GM12873 (cell line): ENCODE data around the gene KLF14.

Source experiments
- TF ChIP-seq, protein P1 (sequence below): IDR thresholded peaks from 2 replicates; pipeline ENCODE4 v1.5.1; 2012; ENCODE audit warnings: low read depth, mild to moderate bottlenecking, moderate library complexity, low read length, control low read depth; ENCODE audit not compliant: insufficient read depth; ENCODE audit errors: missing control alignments

KLF14 gene

DNA sequence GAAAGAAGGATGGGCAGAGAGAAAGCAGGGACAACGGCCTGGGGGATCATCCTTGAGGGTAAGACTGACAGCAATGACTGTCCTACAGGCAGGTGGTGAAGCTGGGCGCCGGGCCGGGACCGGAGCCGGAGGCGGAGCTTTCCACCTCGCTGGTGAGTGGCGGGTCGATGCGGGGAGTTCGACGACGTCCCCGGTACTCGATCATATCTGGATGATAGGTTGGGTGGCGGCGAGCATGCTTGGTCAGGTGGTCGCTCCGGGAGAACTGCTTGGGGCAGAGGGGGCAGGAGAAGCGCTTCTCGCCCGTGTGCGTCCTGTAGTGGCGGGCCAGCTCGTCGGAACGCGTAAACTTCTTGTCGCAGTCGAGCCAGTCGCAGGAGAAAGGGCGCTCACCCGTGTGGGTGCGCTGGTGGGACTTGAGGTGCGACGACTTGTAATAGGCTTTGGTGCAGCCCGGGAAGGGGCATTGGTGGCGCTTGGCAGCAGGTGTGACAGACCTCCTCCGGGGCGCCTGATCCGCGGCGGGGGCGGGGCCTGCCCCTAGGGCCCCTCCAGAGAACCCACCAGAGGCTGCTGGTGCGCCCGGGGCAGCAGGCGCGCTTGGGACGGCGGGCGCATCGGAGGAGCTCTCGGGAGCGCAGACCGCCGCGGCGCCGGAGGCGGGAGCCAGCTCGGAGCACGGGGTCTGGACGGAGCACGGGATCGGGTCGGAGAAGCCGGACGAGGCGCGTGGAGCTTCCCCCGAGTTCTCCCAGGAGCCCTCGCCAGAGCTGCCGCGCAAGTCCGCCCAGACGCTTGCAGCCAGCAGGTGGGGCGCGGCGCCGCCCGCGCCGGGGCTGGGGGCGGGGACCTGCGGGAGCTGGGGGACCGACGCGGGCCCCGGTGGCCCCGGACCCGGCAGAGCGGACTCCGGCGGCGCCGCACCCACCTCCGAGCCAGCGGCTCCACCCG lies 752 bp downstream of the KLF14 start:
- TF ChIP-seq, protein P1, sequence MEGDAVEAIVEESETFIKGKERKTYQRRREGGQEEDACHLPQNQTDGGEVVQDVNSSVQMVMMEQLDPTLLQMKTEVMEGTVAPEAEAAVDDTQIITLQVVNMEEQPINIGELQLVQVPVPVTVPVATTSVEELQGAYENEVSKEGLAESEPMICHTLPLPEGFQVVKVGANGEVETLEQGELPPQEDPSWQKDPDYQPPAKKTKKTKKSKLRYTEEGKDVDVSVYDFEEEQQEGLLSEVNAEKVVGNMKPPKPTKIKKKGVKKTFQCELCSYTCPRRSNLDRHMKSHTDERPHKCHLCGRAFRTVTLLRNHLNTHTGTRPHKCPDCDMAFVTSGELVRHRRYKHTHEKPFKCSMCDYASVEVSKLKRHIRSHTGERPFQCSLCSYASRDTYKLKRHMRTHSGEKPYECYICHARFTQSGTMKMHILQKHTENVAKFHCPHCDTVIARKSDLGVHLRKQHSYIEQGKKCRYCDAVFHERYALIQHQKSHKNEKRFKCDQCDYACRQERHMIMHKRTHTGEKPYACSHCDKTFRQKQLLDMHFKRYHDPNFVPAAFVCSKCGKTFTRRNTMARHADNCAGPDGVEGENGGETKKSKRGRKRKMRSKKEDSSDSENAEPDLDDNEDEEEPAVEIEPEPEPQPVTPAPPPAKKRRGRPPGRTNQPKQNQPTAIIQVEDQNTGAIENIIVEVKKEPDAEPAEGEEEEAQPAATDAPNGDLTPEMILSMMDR = no peak

DNA sequence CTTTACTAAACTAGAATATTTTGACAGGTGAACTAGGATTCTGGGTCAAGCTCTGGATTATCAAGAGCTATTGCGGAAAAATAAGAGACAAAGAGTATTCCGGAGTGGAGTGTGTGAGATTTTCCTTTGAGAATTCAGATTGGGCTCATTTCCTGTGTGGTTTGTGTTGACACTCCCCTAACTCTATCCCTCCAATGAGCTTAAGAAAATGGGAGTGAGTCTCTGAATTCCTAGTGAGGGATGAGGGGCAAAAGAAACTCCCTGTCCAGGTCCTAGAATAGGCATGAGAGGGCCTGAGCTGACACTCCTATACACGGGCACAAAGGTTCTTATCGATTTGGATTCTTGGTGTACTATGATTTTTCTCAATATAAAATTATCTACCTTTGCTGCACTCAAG lies 10.2 kb downstream of the KLF14 start:
- TF ChIP-seq, protein P1 = no peak

DNA sequence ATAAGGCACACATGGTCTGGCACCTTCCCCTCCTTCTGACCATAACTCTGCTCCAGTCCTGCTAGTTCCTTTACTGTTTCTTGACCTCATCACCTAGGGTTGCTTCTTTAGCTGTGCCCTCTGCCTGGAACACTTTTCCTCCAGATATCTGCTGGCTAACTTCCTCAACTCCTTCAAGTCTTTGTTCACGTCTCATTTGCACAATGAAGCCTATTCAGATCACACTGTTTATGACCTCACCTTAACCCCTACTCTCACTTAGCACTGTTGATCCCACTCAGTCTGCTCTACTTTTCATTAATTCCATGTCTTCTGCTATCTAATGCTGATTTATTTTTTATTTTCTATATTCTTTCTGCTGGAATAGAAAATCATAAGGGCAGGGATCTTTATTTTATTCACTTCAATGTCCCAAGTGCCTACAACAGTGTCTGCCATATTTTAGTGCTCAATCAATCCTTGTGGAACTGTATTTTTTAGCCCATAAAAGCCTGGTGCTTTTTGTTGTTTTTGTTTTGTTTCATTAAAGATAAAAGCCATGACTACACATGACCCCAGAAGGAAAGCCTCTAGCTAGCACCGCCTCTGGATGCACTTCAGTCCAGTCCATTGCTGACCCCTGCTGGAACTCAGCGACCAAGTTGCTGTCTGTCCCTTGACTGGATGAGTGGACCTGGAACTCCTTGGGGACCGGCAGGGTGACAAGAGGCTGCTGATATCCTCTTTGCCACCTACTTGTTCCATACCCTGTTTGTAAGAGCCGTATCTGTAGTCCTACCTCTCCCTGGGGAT lies 12.3 kb downstream of the KLF14 start:
- TF ChIP-seq, protein P1 = peak; percentile 47

DNA sequence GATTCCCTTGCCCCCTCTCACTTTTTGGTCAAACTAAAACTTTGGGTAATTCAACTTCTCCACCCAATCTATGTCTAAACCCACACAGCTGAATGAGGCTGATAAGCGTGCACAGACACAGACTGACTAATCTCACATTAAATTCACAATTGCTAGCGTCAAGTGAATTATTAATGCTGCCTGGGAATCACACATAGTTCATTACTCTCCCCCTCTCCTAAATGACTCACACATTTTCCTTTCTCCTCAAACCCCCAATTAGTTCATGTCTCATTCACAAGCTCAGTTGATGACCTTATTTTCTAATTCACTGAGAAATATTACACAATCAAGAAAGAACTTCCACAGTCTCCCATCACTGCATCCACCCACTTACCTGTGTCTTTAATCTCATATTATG lies 14.5 kb downstream of the KLF14 start:
- TF ChIP-seq, protein P1 = no peak

DNA sequence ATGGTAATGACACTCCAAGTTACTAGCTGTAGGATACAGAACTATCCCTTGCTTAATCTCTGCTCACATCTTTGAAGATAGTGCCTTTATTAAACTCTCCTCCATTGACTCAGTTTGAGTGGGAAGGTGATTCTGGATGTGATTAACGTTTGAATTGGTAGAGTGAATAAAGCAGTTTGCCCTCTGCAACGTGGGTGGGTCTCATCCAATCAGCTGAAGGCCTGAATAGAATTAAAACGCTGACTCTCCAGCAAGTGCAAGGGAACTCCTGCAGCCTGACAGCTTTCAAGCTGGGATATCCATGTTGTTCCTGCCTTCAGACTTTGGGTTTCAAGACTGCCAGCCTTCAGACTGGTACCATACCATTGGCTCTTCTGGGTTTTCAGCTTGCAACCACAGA lies 21.6 kb downstream of the KLF14 start:
- TF ChIP-seq, protein P1 = no peak

DNA sequence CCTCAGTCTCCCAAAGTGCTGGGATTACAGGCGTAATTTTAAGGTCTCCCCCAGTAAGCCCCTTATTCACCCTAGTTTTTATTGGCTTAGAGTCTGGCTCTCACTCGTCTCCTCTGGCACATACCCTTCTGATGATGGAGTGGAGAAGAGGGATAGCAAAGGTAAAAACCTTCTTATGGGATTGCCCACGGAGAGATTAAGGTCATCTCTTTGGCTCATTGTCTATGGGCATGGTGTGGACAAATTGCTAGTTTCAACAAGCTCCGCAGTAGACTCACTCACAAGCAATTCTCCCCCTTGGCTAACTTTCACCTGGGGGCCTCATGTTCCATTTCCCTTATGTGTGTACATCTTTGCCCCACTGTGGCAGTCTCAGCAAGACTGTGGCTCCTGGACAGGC lies 25.2 kb downstream of the KLF14 start:
- TF ChIP-seq, protein P1 = no peak

DNA sequence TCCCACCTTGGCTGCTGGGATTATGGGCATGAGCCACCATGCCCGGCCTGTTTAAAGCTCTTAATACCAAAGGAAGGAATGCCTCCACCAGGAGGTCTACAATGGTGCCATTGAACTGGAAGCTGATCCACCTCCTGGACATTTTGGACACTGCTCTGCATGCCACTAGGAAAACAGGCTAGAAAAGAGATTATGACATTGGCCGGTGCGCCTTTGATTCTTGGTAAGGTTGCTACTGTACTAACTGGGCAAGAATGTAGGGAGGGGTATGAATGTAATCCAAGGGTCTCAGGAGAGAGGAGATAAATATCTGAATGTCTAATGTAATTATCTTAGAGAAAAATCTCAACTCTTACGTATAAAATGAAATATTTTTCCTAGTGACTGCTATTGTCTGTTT lies 26.0 kb downstream of the KLF14 start:
- TF ChIP-seq, protein P1 = no peak
